HEK293 (cell line): ENCODE results near the gene FAM151B.

ENCODE experiments used
- TF ChIP-seq, protein P1 (sequence below): fragments of 450-650 bp; formaldehyde crosslinking; optimal IDR thresholded peaks from 2 replicates; pipeline ENCODE3; 2016; ENCODE audit warnings: missing biosample characterization, mild to moderate bottlenecking, missing genetic modification characterization
- TF ChIP-seq, protein P2 (sequence below): fragments of 450-650 bp; formaldehyde crosslinking; IDR thresholded peaks from 2 replicates; pipeline ENCODE4 v1.5.1; 2016; ENCODE audit warnings: missing biosample characterization, missing genetic modification characterization

DNA sequence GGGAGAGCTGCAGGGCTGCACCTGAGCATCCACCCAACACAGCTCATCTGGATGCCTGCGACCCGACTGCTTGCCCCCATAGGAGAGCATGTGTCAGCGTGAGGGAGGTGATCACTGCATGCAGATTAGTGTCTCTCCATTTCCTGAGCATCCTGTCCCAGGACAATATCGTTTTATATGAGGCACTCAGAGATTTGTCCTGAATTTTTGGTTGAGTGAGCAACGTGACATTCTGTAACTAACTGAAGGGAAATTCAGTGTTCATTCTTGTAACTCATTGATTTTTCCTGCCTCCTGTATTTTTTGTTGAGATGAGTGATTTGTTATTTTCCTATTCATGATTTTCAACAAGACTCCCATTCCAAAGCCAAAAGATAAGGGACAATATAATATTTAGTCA, 102.9 kb downstream of the FAM151B start:
- TF ChIP-seq, protein P1, sequence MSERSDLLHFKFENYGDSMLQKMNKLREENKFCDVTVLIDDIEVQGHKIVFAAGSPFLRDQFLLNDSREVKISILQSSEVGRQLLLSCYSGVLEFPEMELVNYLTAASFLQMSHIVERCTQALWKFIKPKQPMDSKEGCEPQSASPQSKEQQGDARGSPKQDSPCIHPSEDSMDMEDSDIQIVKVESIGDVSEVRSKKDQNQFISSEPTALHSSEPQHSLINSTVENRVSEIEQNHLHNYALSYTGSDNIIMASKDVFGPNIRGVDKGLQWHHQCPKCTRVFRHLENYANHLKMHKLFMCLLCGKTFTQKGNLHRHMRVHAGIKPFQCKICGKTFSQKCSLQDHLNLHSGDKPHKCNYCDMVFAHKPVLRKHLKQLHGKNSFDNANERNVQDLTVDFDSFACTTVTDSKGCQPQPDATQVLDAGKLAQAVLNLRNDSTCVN (tag by site-specific recombination), result no peak
- TF ChIP-seq, protein P2, sequence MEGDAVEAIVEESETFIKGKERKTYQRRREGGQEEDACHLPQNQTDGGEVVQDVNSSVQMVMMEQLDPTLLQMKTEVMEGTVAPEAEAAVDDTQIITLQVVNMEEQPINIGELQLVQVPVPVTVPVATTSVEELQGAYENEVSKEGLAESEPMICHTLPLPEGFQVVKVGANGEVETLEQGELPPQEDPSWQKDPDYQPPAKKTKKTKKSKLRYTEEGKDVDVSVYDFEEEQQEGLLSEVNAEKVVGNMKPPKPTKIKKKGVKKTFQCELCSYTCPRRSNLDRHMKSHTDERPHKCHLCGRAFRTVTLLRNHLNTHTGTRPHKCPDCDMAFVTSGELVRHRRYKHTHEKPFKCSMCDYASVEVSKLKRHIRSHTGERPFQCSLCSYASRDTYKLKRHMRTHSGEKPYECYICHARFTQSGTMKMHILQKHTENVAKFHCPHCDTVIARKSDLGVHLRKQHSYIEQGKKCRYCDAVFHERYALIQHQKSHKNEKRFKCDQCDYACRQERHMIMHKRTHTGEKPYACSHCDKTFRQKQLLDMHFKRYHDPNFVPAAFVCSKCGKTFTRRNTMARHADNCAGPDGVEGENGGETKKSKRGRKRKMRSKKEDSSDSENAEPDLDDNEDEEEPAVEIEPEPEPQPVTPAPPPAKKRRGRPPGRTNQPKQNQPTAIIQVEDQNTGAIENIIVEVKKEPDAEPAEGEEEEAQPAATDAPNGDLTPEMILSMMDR (tag by site-specific recombination), result no peak
